IMR-90 (cell line): ENCODE data around the gene CUL1. TPM values are rescaled to one million over a fixed set of nuclear protein-coding genes. Genes with fewer than 3 reads are reported as not detected.

Source experiments
- ATAC-seq: fragments of 200-7000 bp; cut with Tn5 transposase; 2 replicates; pipeline ENCODE4 v1.9.1; 2020; ENCODE audit warnings: low read depth, mild to moderate bottlenecking, moderate library complexity
- BruUV-seq: library from RNA; stranded (reverse); fragments of 400-500 nt; replicated peaks from 2 replicates; lab custom pipeline; 2021; lab: Mats Ljungman, UMichigan
- CTCF ChIA-PET: fragments of 300-600 bp; formaldehyde crosslinking; extraction: SDS; loops from one replicate; lab custom pipeline; 2021; ENCODE audit warnings: antibody characterized with exemption; lab: Yijun Ruan, JAX
- POLR2A ChIA-PET: fragments of 300-600 bp; sonication (Branson Sonifier 250); formaldehyde crosslinking; loops from one replicate; lab custom pipeline; 2022; ENCODE audit warnings: antibody characterized with exemption; ENCODE audit not compliant: unreplicated experiment; lab: Charles Lee
- DNase-seq: peaks from one replicate; pipeline ENCODE4 v3.0.0; 2013
- H2AFZ ChIP-seq: replicated peaks from 2 replicates; pipeline ENCODE3; 2013; ENCODE audit warnings: low read length, mild to moderate bottlenecking; ENCODE audit not compliant: poor library complexity
- H2AK5ac ChIP-seq: 2 replicates; pipeline ENCODE4 v1.6.1; 2013; ENCODE audit warnings: low read depth, low read length, inconsistent platforms
- H2AK9ac ChIP-seq: replicated peaks from 2 replicates; pipeline ENCODE3; 2013; ENCODE audit warnings: mild to moderate bottlenecking, low read depth, low read length, moderate library complexity; ENCODE audit not compliant: poor library complexity
- H2BK120ac ChIP-seq: 2 replicates; pipeline ENCODE4 v1.6.1; 2013; ENCODE audit warnings: low read depth, low read length, inconsistent platforms
- H2BK15ac ChIP-seq: 3 replicates; pipeline ENCODE4 v1.6.1; 2013; ENCODE audit warnings: low read depth, low read length, inconsistent platforms
- H2BK20ac ChIP-seq: 2 replicates; pipeline ENCODE4 v1.6.1; 2013; ENCODE audit warnings: low read depth, mild to moderate bottlenecking, inconsistent platforms, low read length, moderate library complexity
- H2BK5ac ChIP-seq: 2 replicates; pipeline ENCODE4 v1.6.1; 2013; ENCODE audit warnings: mild to moderate bottlenecking, low read depth, low read length, inconsistent platforms; ENCODE audit not compliant: poor library complexity, severe bottlenecking
- H3K14ac ChIP-seq: replicated peaks from 2 replicates; pipeline ENCODE4 v1.6.1; 2013; ENCODE audit warnings: low read depth, low read length, inconsistent platforms
- H3K18ac ChIP-seq: 2 replicates; pipeline ENCODE4 v1.6.1; 2013; ENCODE audit warnings: low read depth, low read length, control low read depth
- H3K23ac ChIP-seq: 2 replicates; pipeline ENCODE4 v1.6.1; 2013; ENCODE audit warnings: low read depth, low read length, inconsistent platforms
- H3K27ac ChIP-seq: 2 replicates; pipeline ENCODE4 v1.5.1; 2013; ENCODE audit warnings: mild to moderate bottlenecking, control low read depth, low read length; ENCODE audit not compliant: insufficient read depth
- H3K27me3 ChIP-seq: 2 replicates; pipeline ENCODE4 v1.6.1; 2013; ENCODE audit warnings: low read length; ENCODE audit not compliant: control insufficient read depth, insufficient read depth
- H3K36me3 ChIP-seq: 2 replicates; pipeline ENCODE4 v1.6.1; 2013; ENCODE audit warnings: low read length, mixed read lengths; ENCODE audit not compliant: control insufficient read depth, insufficient read depth
- H3K4ac ChIP-seq: 2 replicates; pipeline ENCODE4 v1.6.1; 2013; ENCODE audit warnings: low read depth, low read length, inconsistent platforms
- H3K4me1 ChIP-seq: 2 replicates; pipeline ENCODE4 v1.6.1; 2013; ENCODE audit warnings: low read length, mixed read lengths; ENCODE audit not compliant: control insufficient read depth, insufficient read depth
- H3K4me2 ChIP-seq: 2 replicates; pipeline ENCODE4 v1.6.1; 2013; ENCODE audit warnings: low read depth, mild to moderate bottlenecking, control low read depth, low read length, moderate library complexity
- H3K4me3 ChIP-seq: 2 replicates; pipeline ENCODE4 v1.5.1; 2013; ENCODE audit warnings: low read depth, mild to moderate bottlenecking, control low read depth, low read length, moderate library complexity; ENCODE audit not compliant: insufficient read depth
- H3K56ac ChIP-seq: 2 replicates; pipeline ENCODE4 v1.6.1; 2013; ENCODE audit warnings: low read length, inconsistent platforms; ENCODE audit not compliant: insufficient read depth; ENCODE audit errors: extremely low read depth
- H3K79me1 ChIP-seq, 2 experiments: 2 replicates each; pipeline ENCODE4 v1.6.1; 2013; ENCODE audit warnings: low read length in 2 of 2, inconsistent platforms in 1 of 2, low read depth in 1 of 2
- H3K9ac ChIP-seq: 2 replicates; pipeline ENCODE4 v1.6.1; 2013; ENCODE audit warnings: low read depth, low read length, control low read depth
- H3K9me1 ChIP-seq: 2 replicates; pipeline ENCODE4 v1.6.1; 2013; ENCODE audit warnings: low read length, inconsistent platforms; ENCODE audit not compliant: insufficient read depth
- H3K9me3 ChIP-seq: 2 replicates; pipeline ENCODE4 v1.6.1; 2013; ENCODE audit warnings: low read length; ENCODE audit not compliant: control insufficient read depth, insufficient read depth
- H4K20me1 ChIP-seq: 2 replicates; pipeline ENCODE4 v1.6.1; 2013; ENCODE audit warnings: low read length, inconsistent platforms; ENCODE audit not compliant: insufficient read depth
- H4K5ac ChIP-seq: 2 replicates; pipeline ENCODE4 v1.6.1; 2013; ENCODE audit warnings: mild to moderate bottlenecking, low read depth, low read length, control low read depth
- H4K8ac ChIP-seq, 2 experiments: 2 replicates each; pipeline ENCODE4 v1.6.1; 2013; ENCODE audit warnings: low read depth in 2 of 2, low read length in 2 of 2, control low read depth in 1 of 2, inconsistent platforms in 1 of 2
- H4K91ac ChIP-seq: 2 replicates; pipeline ENCODE4 v1.6.1; 2013; ENCODE audit warnings: low read depth, low read length, inconsistent platforms; ENCODE audit not compliant: insufficient read depth
- BHLHE40 ChIP-seq: fragments of 150-350 bp; IDR thresholded peaks from 2 replicates; pipeline ENCODE4 v1.6.1; 2016; ENCODE audit warnings: mild to moderate bottlenecking, low read depth, low read length
- CEBPB ChIP-seq: IDR thresholded peaks from 2 replicates; pipeline ENCODE4 v1.6.1; 2012; ENCODE audit warnings: low read depth, low read length, improper control_type of control experiment
- CHD1 ChIP-seq: IDR thresholded peaks from 2 replicates; pipeline ENCODE4 v1.6.1; 2012; ENCODE audit warnings: low read depth, low read length, improper control_type of control experiment
- CTCF ChIP-seq: conservative IDR thresholded peaks from 2 replicates; pipeline ENCODE4 v1.5.1; 2012; ENCODE audit warnings: mild to moderate bottlenecking, low read depth, low read length, improper control_type of control experiment
- ELK1 ChIP-seq: fragments of 150-350 bp; IDR thresholded peaks from 2 replicates; pipeline ENCODE4 v1.6.1; 2016; ENCODE audit warnings: low read depth, mild to moderate bottlenecking, low read length, moderate library complexity, borderline replicate concordance
- FOS ChIP-seq: fragments of 150-350 bp; IDR thresholded peaks from 2 replicates; pipeline ENCODE4 v1.6.1; 2016; ENCODE audit warnings: low read depth, low read length
- MAFK ChIP-seq: IDR thresholded peaks from 2 replicates; pipeline ENCODE4 v1.6.1; 2012; ENCODE audit warnings: low read depth, low read length, improper control_type of control experiment
- MAZ ChIP-seq: IDR thresholded peaks from 2 replicates; pipeline ENCODE4 v1.6.1; 2012; ENCODE audit warnings: low read depth, mild to moderate bottlenecking, low read length, improper control_type of control experiment, moderate library complexity, borderline replicate concordance
- MXI1 ChIP-seq: IDR thresholded peaks from 2 replicates; pipeline ENCODE4 v1.6.1; 2012; ENCODE audit warnings: low read depth, mild to moderate bottlenecking, low read length, moderate library complexity, borderline replicate concordance
- NFE2L2 ChIP-seq: fragments of 150-350 bp; IDR thresholded peaks from 2 replicates; pipeline ENCODE4 v1.6.1; 2016; ENCODE audit warnings: low read depth, mild to moderate bottlenecking, low read length
- POLR2A ChIP-seq: IDR thresholded peaks from 2 replicates; pipeline ENCODE4 v1.6.1; 2012; ENCODE audit warnings: mild to moderate bottlenecking, low read depth, low read length
- RAD21 ChIP-seq: IDR thresholded peaks from 2 replicates; pipeline ENCODE4 v1.6.1; 2012; ENCODE audit warnings: low read length, improper control_type of control experiment
- RCOR1 ChIP-seq: IDR thresholded peaks from 2 replicates; pipeline ENCODE4 v1.6.1; 2012; ENCODE audit warnings: mild to moderate bottlenecking, low read length, improper control_type of control experiment; ENCODE audit not compliant: insufficient replicate concordance
- RFX5 ChIP-seq: IDR thresholded peaks from 2 replicates; pipeline ENCODE4 v1.8.0; 2012; ENCODE audit warnings: low read depth, mild to moderate bottlenecking, low read length, moderate library complexity
- SMC3 ChIP-seq: fragments of 150-350 bp; IDR thresholded peaks from 2 replicates; pipeline ENCODE4 v1.6.1; 2016; ENCODE audit warnings: low read depth, mild to moderate bottlenecking, antibody characterized with exemption, low read length, moderate library complexity
- USF2 ChIP-seq: fragments of 150-350 bp; IDR thresholded peaks from 2 replicates; pipeline ENCODE4 v1.6.1; 2017; ENCODE audit warnings: mild to moderate bottlenecking, antibody characterized with exemption, low read length, low read depth
- WGBS, 2 experiments: methylation state at CpG; one replicate each; pipeline versions ENCODE4 v1.1.5 to v1.1.7; 2013; ENCODE audit warnings: missing lambda C conversion rate in 2 of 2; ENCODE audit not compliant: insufficient read length in 1 of 2; ENCODE audit errors: extremely low coverage in 2 of 2; 5-methylcytosine and 5-hydroxymethylcytosine counted together
- dilution Hi-C: fragments of 300-500 bp; cut with HindIII; formaldehyde crosslinking; loops from one replicate; pipeline ENCODE4 v1.14.3; 2018; ENCODE audit warnings: low sequenced_read_pairs; ENCODE audit not compliant: unreplicated experiment
- in situ Hi-C: fragments of 300-500 bp; cut with MboI; formaldehyde crosslinking; loops from 3 replicates; pipeline ENCODE4 v1.14.3; 2019; ENCODE audit warnings: low sequenced_read_pairs, inconsistent platforms, mixed read lengths
- intact Hi-C: fragments of 100-400 bp; cut with micrococcal nuclease; formaldehyde crosslinking; loops from 2 replicates; pipeline ENCODE4 v1.10.0; 2022
- polyA plus RNA-seq, 3 experiments: library from polyadenylated mRNA; depleted of rRNA; stranded (reverse); fragments of >200 nt; gene quantifications; 2 replicates each; pipeline ENCODE4 v1.2.3, GENCODE V29; 2012; ENCODE audit warnings: low replicate concordance in 1 of 3
- total RNA-seq: library from RNA; depleted of rRNA; stranded (reverse); fragments of >200 nt; gene quantifications from 2 replicates; pipeline ENCODE4 v1.2.3, GENCODE V29; 2012

Gene CUL1
- total and polyA plus RNA-seq, 2 of the 4 experiments (the other 2 are of a cell fraction) = 44.0 to 46.2 TPM

- no peak for DNase-seq
- BruUV-seq = no TSS peak
- H2BK5ac ChIP-seq = peak overlapping the region; percentile 89
- intact Hi-C loops = loop anchor here (2.0 kb wide), 1 partner anchor 187 kb away; the partner anchor contains the start of gene EZH2
- H3K4ac ChIP-seq = peak overlapping the region; percentile 59
- peaks cover 10% of the 10 kb centered on the region for H3K4me1 ChIP-seq
- peak overlapping the region; percentile 92 for H2AFZ ChIP-seq
- no peaks in the 10 kb centered on the region for H3K9me3 ChIP-seq
- H3K4me3 ChIP-seq = peak overlapping the region; percentile 92
- H2BK20ac ChIP-seq = no peak overlapping the region
- dilution Hi-C loops = no loop called here
- peak overlapping the region; percentile 27 for H3K18ac ChIP-seq
- peak overlapping the region; percentile 40 to 68 for H4K8ac ChIP-seq
- H3K14ac ChIP-seq = peak overlapping the region; percentile 24
- no peak for ATAC-seq
- H3K36me3 ChIP-seq = no peaks in the 10 kb centered on the region
- peak overlapping the region; percentile 96 for H3K4me2 ChIP-seq
- H2AK9ac ChIP-seq = peak overlapping the region; percentile 69
- H3K79me1 ChIP-seq = peaks cover 0 to 21% of the 10 kb centered on the region in 2 experiments; a peak in 2 of 4 replicates
- peak overlapping the region; percentile 72; the same call in 1 of the 2 replicates for H3K56ac ChIP-seq
- H3K23ac ChIP-seq = peak overlapping the region; percentile 65
- H2AK5ac ChIP-seq = peak overlapping the region; percentile 59
- in situ Hi-C loops = no loop called here
- no peaks in the 10 kb centered on the region for H3K27me3 ChIP-seq
- ChIA-PET POLR2A (no interaction called here), CTCF (no interaction called here)
- 0% methylated on average over 2 of the region's 17 CpGs; no CpG with 5 or more reads in 1 of the 2 experiments for WGBS, 2 experiments
- H3K9me1 ChIP-seq = peaks cover 12% of the 10 kb centered on the region
- peak overlapping the region; percentile 9 for H4K5ac ChIP-seq
- peak overlapping the region; percentile 48; the same call in 1 of the 2 replicates for H4K91ac ChIP-seq
- TF ChIP-seq MAZ = no peak
- TF ChIP-seq RCOR1 = no peak
- no peak for TF ChIP-seq CTCF
- no peak for TF ChIP-seq RFX5
- TF ChIP-seq RAD21 = no peak
- TF ChIP-seq MAFK = no peak
- no peak for TF ChIP-seq CHD1
- no peak for TF ChIP-seq MXI1
- no peak for TF ChIP-seq BHLHE40
- no peak for TF ChIP-seq SMC3
- TF ChIP-seq NFE2L2 = no peak
- TF ChIP-seq FOS = no peak
- no peak for TF ChIP-seq CEBPB
- no peak for TF ChIP-seq USF2
- no peak for TF ChIP-seq ELK1
- TF ChIP-seq POLR2A = no peak
- peak overlapping the region; percentile 47 for H2BK120ac ChIP-seq
- peaks cover 30% of the 10 kb centered on the region for H4K20me1 ChIP-seq
- H2BK15ac ChIP-seq = peak overlapping the region; percentile 53; the same call in 1 of the 3 replicates
- peak overlapping the region; percentile 90 for H3K27ac ChIP-seq
- H3K9ac ChIP-seq = peak overlapping the region; percentile 91
Measured at GRCh38 chr7:148698007-148698396, 701 bp upstream of the CUL1 start.
